ENCODE measurements around the gene PCSK5. TPM values are rescaled to one million over a fixed set of nuclear protein-coding genes. Genes with fewer than 3 reads are reported as not detected.
A peak's percentile ranks its signal among the peaks of the same experiment; 100 is the strongest.

The PCSK5 gene
- total and polyA plus RNA-seq, 8 donors, result 0.37 to 86.3 (median 4.9) TPM

DNA sequence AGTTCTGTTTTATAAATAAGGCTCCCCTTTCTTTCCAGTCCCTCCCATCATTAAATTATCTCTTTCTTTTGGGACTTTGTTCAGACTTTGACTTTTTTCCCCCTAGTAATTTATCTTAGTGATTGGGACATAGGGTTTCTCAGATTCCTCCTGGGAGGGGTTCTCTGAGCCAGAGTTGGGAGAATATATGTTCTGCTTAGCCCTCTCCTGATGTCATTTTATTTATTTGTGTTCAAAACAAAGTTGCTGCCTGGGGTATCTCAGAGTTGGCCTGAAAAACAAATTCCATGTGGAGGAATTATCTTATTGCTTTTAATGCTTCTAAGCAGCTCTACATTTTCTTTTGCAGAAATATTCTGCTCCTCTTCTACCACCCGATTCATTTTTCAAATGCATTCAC is 211.0 kb downstream of the PCSK5 start:
- 67 to 91% (median 73%) methylated on average over 1 of the region's 1 CpG for WGBS, 5 donors
- TF ChIP-seq EP300 (IDR thresholded peaks at IDR 0.05) (no peak), CTCF (IDR thresholded peaks at IDR 0.05) (no peak), POLR2AphosphoS5 (IDR thresholded peaks at IDR 0.05) (no peak), POLR2A (IDR thresholded peaks at IDR 0.05) (no peak)
- intact Hi-C loops (cut with DNase I; ENCODE audit: low total_unique reads), result no loop called here
- Histone ChIP-seq H3K27me3 (no peaks in the 10 kb centered on the region), H3K4me1 (no peaks in the 10 kb centered on the region), H3K4me3 (no peak overlapping the region), H3K9me3 (no peaks in the 10 kb centered on the region), H3K36me3 (peaks cover 0 to 12% (median 6%) of the 10 kb centered on the region in 4 donors), H3K27ac (peak overlapping the region in 1 of 5 donors; percentile 7)
- DNase-seq, result peak in 1 of 2 donors; percentile 59

DNA sequence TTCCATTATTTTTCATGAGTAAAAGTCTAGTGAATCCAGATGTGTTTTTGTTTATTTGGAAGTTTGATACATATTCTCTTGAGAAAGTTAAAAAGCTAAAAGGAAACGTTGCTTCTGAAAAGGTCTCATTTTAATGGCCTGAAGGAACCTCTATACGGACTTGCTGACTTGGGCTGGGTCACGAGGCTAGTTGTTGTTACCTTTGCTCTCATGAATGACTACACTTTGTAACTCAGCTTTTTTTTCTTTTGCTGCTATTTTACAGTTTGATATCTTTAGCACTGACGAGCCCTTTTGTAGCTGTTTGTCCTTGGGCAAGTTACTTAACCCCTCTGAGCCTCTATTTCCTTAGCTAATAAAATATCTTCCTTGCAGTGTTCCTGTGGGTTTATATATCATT is 211.5 kb downstream of the PCSK5 start:
- Histone ChIP-seq H3K9me3 (no peaks in the 10 kb centered on the region), H3K4me1 (no peaks in the 10 kb centered on the region), H3K27ac (no peak overlapping the region), H3K4me3 (no peak overlapping the region), H3K27me3 (no peaks in the 10 kb centered on the region), H3K36me3 (peaks cover 0 to 11% (median 4%) of the 10 kb centered on the region in 4 donors)
- TF ChIP-seq POLR2AphosphoS5 (IDR thresholded peaks at IDR 0.05), result no peak
- TF ChIP-seq EP300 (IDR thresholded peaks at IDR 0.05), result no peak
- no peak for TF ChIP-seq POLR2A (IDR thresholded peaks at IDR 0.05)
- TF ChIP-seq CTCF (IDR thresholded peaks at IDR 0.05), result no peak
- intact Hi-C loops (cut with DNase I; ENCODE audit: low total_unique reads), result no loop called here
- 39 to 76% (median 68%) methylated on average over 4 of the region's 4 CpGs for WGBS, 5 donors
- DNase-seq, result no peak

DNA sequence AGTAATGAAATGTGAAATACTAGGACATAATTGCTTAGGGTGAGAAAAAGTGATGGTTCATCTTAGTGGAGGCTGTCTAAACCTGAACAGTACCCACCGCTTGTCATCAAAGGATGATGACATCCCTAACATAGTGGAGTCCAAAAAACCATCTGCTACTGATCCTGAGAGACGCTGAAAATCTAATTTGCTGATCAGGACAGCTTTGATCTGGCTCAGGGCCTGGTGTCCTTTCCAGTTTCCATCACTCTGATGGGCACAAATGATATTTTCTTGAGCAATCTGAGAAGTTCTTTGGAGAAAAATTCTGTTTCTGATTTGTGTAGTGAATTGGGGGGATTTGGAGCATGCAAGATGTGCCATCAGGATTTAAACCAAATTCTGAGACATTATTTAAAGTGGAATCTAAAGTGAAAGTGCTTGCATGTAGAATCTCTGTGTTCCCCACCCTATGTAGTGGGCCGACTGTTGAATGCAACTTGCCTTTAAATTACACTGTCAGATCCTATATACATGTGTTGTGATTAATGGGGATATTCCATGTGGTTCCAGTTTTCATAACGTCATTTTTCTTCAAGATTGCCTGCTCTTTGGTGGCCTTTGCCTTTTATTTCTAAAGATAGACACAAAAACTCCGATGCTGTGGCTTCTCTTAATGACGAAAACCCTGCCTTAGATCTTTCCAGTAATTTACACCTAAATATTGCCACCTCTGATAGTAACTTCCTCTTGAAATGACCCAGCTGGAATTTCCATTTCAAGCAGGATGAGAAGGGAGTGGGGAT is 213.2 kb downstream of the PCSK5 start:
- Histone ChIP-seq H3K4me1 (no peaks in the 10 kb centered on the region), H3K4me3 (no peak overlapping the region), H3K36me3 (peaks cover 0 to 6% (median 0%) of the 10 kb centered on the region in 4 donors), H3K9me3 (no peaks in the 10 kb centered on the region), H3K27me3 (no peaks in the 10 kb centered on the region), H3K27ac (no peak overlapping the region)
- no peak for TF ChIP-seq EP300 (IDR thresholded peaks at IDR 0.05)
- no peak for TF ChIP-seq POLR2A (IDR thresholded peaks at IDR 0.05)
- TF ChIP-seq POLR2AphosphoS5 (IDR thresholded peaks at IDR 0.05), result no peak
- no peak for TF ChIP-seq CTCF (IDR thresholded peaks at IDR 0.05)
- DNase-seq, result peak in 1 of 2 donors; percentile 32
- intact Hi-C loops (cut with DNase I; ENCODE audit: low total_unique reads), result no loop called here
- 75 to 83% (median 76%) methylated on average over 6 of the region's 6 CpGs for WGBS, 5 donors

GRCh38 chr9:76107482-76107881 is 217.0 kb downstream of the PCSK5 start:
- no peaks in the 10 kb centered on the region for H3K27me3 ChIP-seq
- intact Hi-C loops (cut with DNase I; ENCODE audit: low total_unique reads), result no loop called here
- no peak for DNase-seq
- TF ChIP-seq EP300 (IDR thresholded peaks at IDR 0.05), result no peak
- no peak for TF ChIP-seq CTCF (IDR thresholded peaks at IDR 0.05)
- TF ChIP-seq POLR2A (IDR thresholded peaks at IDR 0.05), result no peak
- TF ChIP-seq POLR2AphosphoS5 (IDR thresholded peaks at IDR 0.05), result no peak
- H3K9me3 ChIP-seq, result no peaks in the 10 kb centered on the region
- H3K4me1 ChIP-seq, result no peaks in the 10 kb centered on the region
- no peak overlapping the region for H3K27ac ChIP-seq
- peaks cover 0 to 7% (median 0%) of the 10 kb centered on the region in 4 donors for H3K36me3 ChIP-seq
- 73 to 85% (median 81%) methylated on average over 4 of the region's 4 CpGs for WGBS, 5 donors
- no peak overlapping the region for H3K4me3 ChIP-seq

Data from stomach (tissue), 9 donors.